ENCODE measurements around the gene IFT80. TPM values are rescaled to one million over a fixed set of nuclear protein-coding genes. Genes with fewer than 3 reads are reported as not detected.

The IFT80 gene
- total RNA-seq, 1 experiment from 2014 or later = 26.3 TPM

- Histone ChIP-seq H3K4me2 (ENCODE audit: low read length) (no peak overlapping the region), H2AFZ (ENCODE audit: low read depth, low read length, poor library complexity, severe bottlenecking) (no peak overlapping the region), H3K27me3 (ENCODE audit: insufficient read depth, low read length) (no peaks in the 10 kb centered on the region), H3K79me2 (ENCODE audit: insufficient read depth, low read length) (no peaks in the 10 kb centered on the region), H3K9me2 (ENCODE audit: insufficient read depth) (no peaks in the 10 kb centered on the region), H3K9ac (ENCODE audit: low read length) (no peak overlapping the region), H4K20me1 (ENCODE audit: insufficient read depth) (no peaks in the 10 kb centered on the region), H3K4me1 (ENCODE audit: control insufficient read depth in 1 of 2, insufficient read depth in 2 of 2, low read length in 2 of 2) (no peaks in the 10 kb centered on the region), H3K36me3 (ENCODE audit: control insufficient read depth in 1 of 2, insufficient read depth in 2 of 2, low read length in 2 of 2) (no peaks in the 10 kb centered on the region), H3K27ac (ENCODE audit: low read depth, low read length) (no peak overlapping the region), H3K9me3 (ENCODE audit: control insufficient read depth in 1 of 2, insufficient read depth in 1 of 2, low read depth in 1 of 2, low read length in 2 of 2) (no peaks in the 10 kb centered on the region), H3K4me3 (replicated peaks in 1 of 2; ENCODE audit: low read depth in 1 of 2, low read length in 2 of 2) (no peak overlapping the region)
- intact Hi-C loops (cut with micrococcal nuclease) = no loop called here
- ChIA-PET RAD21 (ENCODE audit: low non-redundant PET in 1 of 2, low total read pairs in 2 of 2, uncharacterized antibody in 2 of 2, unreplicated experiment in 2 of 2) (no interaction called here), POLR2A (no interaction called here), CTCF (no interaction called here)
- TF ChIP-seq CTCF (IDR thresholded peaks at IDR 0.05 in 2 of 3, conservative IDR thresholded peaks at IDR 0.05 in 1 of 3; ENCODE audit: borderline replicate concordance in 1 of 3, insufficient read depth in 1 of 3, low read depth in 2 of 3, low read length in 2 of 3) (no peak), POLR2AphosphoS5 (IDR thresholded peaks at IDR 0.05; ENCODE audit: low read depth, low read length) (no peak), CEBPB (IDR thresholded peaks at IDR 0.05; ENCODE audit: low read depth) (no peak), SP1 (IDR thresholded peaks at IDR 0.05; ENCODE audit: low read depth) (no peak), EZH2 (IDR thresholded peaks at IDR 0.05) (no peak), CBX3 (IDR thresholded peaks at IDR 0.05; ENCODE audit: low read depth) (no peak), ZNF274 (IDR thresholded peaks at IDR 0.05; ENCODE audit: low read depth, low read length) (no peak), FOSL1 (IDR thresholded peaks at IDR 0.05; ENCODE audit: low read depth) (no peak), JUND (IDR thresholded peaks at IDR 0.05) (no peak), ELF1 (IDR thresholded peaks at IDR 0.05; ENCODE audit: borderline replicate concordance, low read depth) (no peak), SIN3A (IDR thresholded peaks at IDR 0.05; ENCODE audit: low read depth) (no peak), ZBTB33 (IDR thresholded peaks at IDR 0.05; ENCODE audit: extremely low read depth, insufficient replicate concordance, low read length) (no peak)
- no peak for ATAC-seq
- no peak for DNase-seq (ENCODE audit: low read depth, low spot score)
- BruUV-seq (replicated peaks) = no TSS peak
Observed at GRCh38 chr3:160232014-160232413, 167.0 kb downstream of the IFT80 start.

Data from HCT116 (cell line).